HEK293T (cell line): ENCODE results near the gene DLG1.

ENCODE experiments used
- ARNT ChIP-seq: fragments of 450-650 bp; IDR thresholded peaks from 2 replicates; pipeline ENCODE4 v1.6.1; 2017; ENCODE audit warnings: mild to moderate bottlenecking
- BHLHE40 ChIP-seq: fragments of 450-650 bp; IDR thresholded peaks from 2 replicates; pipeline ENCODE4 v1.6.1; 2016; ENCODE audit warnings: mild to moderate bottlenecking, moderate library complexity, borderline replicate concordance
- CTBP1 ChIP-seq: fragments of 450-650 bp; IDR thresholded peaks from 2 replicates; pipeline ENCODE4 v1.6.1; 2016; ENCODE audit warnings: borderline replicate concordance
- FOXA1 ChIP-seq: fragments of 450-650 bp; IDR thresholded peaks from 2 replicates; pipeline ENCODE4 v1.6.1; 2016; ENCODE audit warnings: mild to moderate bottlenecking
- FOXK2 ChIP-seq: fragments of 450-650 bp; IDR thresholded peaks from 2 replicates; pipeline ENCODE4 v1.6.1; 2016; ENCODE audit warnings: mild to moderate bottlenecking
- HDGF ChIP-seq: fragments of 450-650 bp; IDR thresholded peaks from 2 replicates; pipeline ENCODE4 v1.6.1; 2017; ENCODE audit warnings: antibody characterized with exemption, borderline replicate concordance
- L3MBTL2 ChIP-seq: fragments of 450-650 bp; conservative IDR thresholded peaks from 2 replicates; pipeline ENCODE4 v1.6.1; 2016; ENCODE audit warnings: mild to moderate bottlenecking
- SP1 ChIP-seq: fragments of 450-650 bp; IDR thresholded peaks from 2 replicates; pipeline ENCODE4 v1.6.1; 2017
- TARDBP ChIP-seq: fragments of 450-650 bp; IDR thresholded peaks from 2 replicates; pipeline ENCODE4 v1.6.1; 2016

DNA sequence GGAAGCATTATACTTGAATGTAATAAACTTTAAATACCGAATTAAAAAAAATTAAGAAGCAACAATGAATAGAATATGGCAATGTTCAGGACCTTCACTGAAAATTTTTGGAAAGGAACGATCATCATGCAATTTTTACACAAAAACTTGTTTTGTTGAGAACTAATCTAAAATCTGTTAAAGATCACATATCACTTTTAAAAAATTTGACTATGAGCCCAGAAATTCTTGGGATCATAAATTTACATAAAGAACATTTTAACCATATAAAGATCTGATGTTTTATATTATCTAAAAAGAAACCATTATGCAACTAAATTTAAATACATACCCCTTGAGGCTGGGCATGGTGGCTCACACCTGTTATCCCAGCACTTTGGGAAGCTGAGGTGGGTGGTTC, 192.6 kb downstream of the DLG1 start:
- TF ChIP-seq BHLHE40 (no peak), ARNT (no peak), SP1 (no peak), CTBP1 (no peak), HDGF (no peak), FOXA1 (no peak), FOXK2 (no peak), TARDBP (no peak), L3MBTL2 (no peak)
